OCI-LY1 (cell line): ENCODE data around the gene GLDC.

Experiments
- EZH2 ChIP-seq: fragments of 200-600 bp; sonication (generic), shearing (Covaris generic); IDR thresholded peaks from 2 replicates; pipeline ENCODE4 v1.8.0; 2017; ENCODE audit warnings: borderline replicate concordance, mixed run types, mild to moderate bottlenecking, antibody characterized with exemption, low read length, moderate library complexity, mixed read lengths
- TF ChIP-seq, protein P1 (sequence below): fragments of 200-600 bp; sonication (generic), shearing (Covaris generic); IDR thresholded peaks from 2 replicates; pipeline ENCODE4 v1.5.1; 2017; ENCODE audit warnings: mild to moderate bottlenecking, antibody characterized with exemption, low read length, moderate library complexity, mixed read lengths

DNA sequence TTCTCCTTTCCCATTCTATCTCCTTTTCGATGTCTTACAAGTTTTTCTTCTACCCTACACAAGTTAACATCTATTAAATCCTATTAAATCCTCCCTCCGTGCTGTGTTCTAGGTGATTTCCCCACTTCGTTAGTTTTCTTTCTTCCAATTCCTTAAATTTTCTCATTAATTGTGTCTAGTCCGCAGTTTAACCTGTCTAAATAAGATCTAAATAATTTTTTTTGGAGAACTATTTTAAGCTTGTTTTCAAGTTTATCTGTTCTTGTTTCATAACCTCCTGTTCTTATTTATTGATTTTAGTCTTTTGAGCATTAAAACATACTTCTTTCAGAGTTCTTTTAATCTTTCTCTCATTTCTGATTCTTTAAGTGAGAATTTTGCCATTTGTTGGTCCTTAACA, 123.3 kb downstream of the GLDC start:
- TF ChIP-seq, protein P1, sequence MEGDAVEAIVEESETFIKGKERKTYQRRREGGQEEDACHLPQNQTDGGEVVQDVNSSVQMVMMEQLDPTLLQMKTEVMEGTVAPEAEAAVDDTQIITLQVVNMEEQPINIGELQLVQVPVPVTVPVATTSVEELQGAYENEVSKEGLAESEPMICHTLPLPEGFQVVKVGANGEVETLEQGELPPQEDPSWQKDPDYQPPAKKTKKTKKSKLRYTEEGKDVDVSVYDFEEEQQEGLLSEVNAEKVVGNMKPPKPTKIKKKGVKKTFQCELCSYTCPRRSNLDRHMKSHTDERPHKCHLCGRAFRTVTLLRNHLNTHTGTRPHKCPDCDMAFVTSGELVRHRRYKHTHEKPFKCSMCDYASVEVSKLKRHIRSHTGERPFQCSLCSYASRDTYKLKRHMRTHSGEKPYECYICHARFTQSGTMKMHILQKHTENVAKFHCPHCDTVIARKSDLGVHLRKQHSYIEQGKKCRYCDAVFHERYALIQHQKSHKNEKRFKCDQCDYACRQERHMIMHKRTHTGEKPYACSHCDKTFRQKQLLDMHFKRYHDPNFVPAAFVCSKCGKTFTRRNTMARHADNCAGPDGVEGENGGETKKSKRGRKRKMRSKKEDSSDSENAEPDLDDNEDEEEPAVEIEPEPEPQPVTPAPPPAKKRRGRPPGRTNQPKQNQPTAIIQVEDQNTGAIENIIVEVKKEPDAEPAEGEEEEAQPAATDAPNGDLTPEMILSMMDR, result no peak
- no peak for TF ChIP-seq EZH2
